Stomach (tissue), 9 donors: Measurements from ENCODE around the gene PCDH9. TPM values are rescaled to one million over a fixed set of nuclear protein-coding genes. Genes with fewer than 3 reads are reported as not detected.

Experiments
- DNase-seq, 2 donors: peaks; one replicate each; pipeline versions ENCODE4 v3.0.0 to v3.0.0-alpha.2; 2013 to 2019
- H3K27ac ChIP-seq, 5 donors: fragments of 200-600 bp in 4 of 5; sonication (generic) in 4 of 5; one replicate each; pipeline ENCODE4 v1.5.1; 2013 to 2019; ENCODE audit warnings: mild to moderate bottlenecking in 1 of 5, moderate library complexity in 1 of 5
- H3K27me3 ChIP-seq, 3 donors: fragments of 200-600 bp; sonication (generic); one replicate each; pipeline ENCODE4 v1.5.1; 2017 to 2019; ENCODE audit warnings: mixed run types in 1 of 3
- H3K36me3 ChIP-seq, 4 donors: fragments of 200-600 bp; sonication (generic); 1 replicate in 3 of 4; 2 replicates in 1 of 4; pipeline ENCODE4 v1.5.1; 2016 to 2019
- H3K4me1 ChIP-seq, 4 donors: fragments of 200-600 bp; sonication (generic); one replicate each; pipeline ENCODE4 v1.5.1; 2016 to 2019
- H3K4me3 ChIP-seq, 4 donors: fragments of 200-600 bp; sonication (generic) in 3 of 4; one replicate each; pipeline ENCODE4 v1.5.1; 2016 to 2019; ENCODE audit warnings: mild to moderate bottlenecking in 1 of 4
- H3K9me3 ChIP-seq, 4 donors: fragments of 200-600 bp; sonication (generic); one replicate each; pipeline ENCODE4 v1.5.1; 2016 to 2019
- CTCF ChIP-seq, 7 experiments: fragments of 450-650 bp in 4 of 7; fragments of 200-600 bp in 3 of 7; sonication (generic) in 3 of 7; IDR thresholded peaks; one replicate each; pipeline ENCODE4 v1.5.1; 2016 to 2019; ENCODE audit warnings: antibody characterized with exemption in 7 of 7, control low read depth in 2 of 7, mild to moderate bottlenecking in 1 of 7
- EP300 ChIP-seq: sonication (generic); formaldehyde crosslinking; IDR thresholded peaks from one replicate; pipeline ENCODE4 v1.6.1; 2017; ENCODE audit warnings: antibody characterized with exemption
- POLR2A ChIP-seq, 4 donors: fragments of 450-650 bp; IDR thresholded peaks; one replicate each; pipeline ENCODE4 v1.6.1; 2016; ENCODE audit warnings: antibody characterized with exemption in 4 of 4, control low read depth in 2 of 4, mild to moderate bottlenecking in 1 of 4, moderate library complexity in 1 of 4
- POLR2AphosphoS5 ChIP-seq, 3 donors: sonication (generic); formaldehyde crosslinking; IDR thresholded peaks; one replicate each; pipeline ENCODE4 v1.6.1; 2016; ENCODE audit warnings: antibody characterized with exemption in 3 of 3
- WGBS, 5 donors: extraction: QIAGEN DNeasy Blood & Tissue Kit in 3 of 5; methylation state at CpG; one replicate each; pipeline versions ENCODE4 v1.1.5 to v1.1.7; 2013 to 2018; 5-methylcytosine and 5-hydroxymethylcytosine counted together
- intact Hi-C: fragments of 100-400 bp; cut with DNase I; formaldehyde crosslinking; loops from one replicate; pipeline ENCODE4 v1.15.1; 2023; ENCODE audit warnings: low total_unique reads
- polyA plus RNA-seq, 3 donors: library from polyadenylated mRNA; stranded (reverse); fragments of 200-250 nt; gene quantifications; one replicate each; pipeline ENCODE4 v1.2.3, GENCODE V29; 2013
- total RNA-seq, 5 donors: library from RNA; depleted of rRNA; stranded (reverse); fragments of >200 nt; gene quantifications; one replicate each; pipeline versions ENCODE4 v1.1.0 to v1.2.3, GENCODE V29; 2014 to 2016
- donor health status: healthy with polysubstance abuse.
- donor health status: Bipolar disorder and iron deficiency.
- donor health status: healthy.

PCDH9 gene
- total and polyA plus RNA-seq, 8 donors, result 0.40 to 36.2 (median 3.7) TPM

GRCh38 chr13:66509175-66509574 is 721.0 kb downstream of the PCDH9 start:
- Histone ChIP-seq H3K27ac (no peak overlapping the region), H3K9me3 (no peaks in the 10 kb centered on the region), H3K36me3 (no peaks in the 10 kb centered on the region), H3K27me3 (no peaks in the 10 kb centered on the region), H3K4me3 (no peak overlapping the region), H3K4me1 (no peaks in the 10 kb centered on the region)
- TF ChIP-seq EP300 (no peak), CTCF (IDR thresholded peaks at IDR 0.05) (no peak), POLR2A (IDR thresholded peaks at IDR 0.05) (no peak), POLR2AphosphoS5 (IDR thresholded peaks at IDR 0.05) (no peak)
- intact Hi-C loops, result no loop called here
- DNase-seq, result no peak
- 28 to 74% (median 62%) methylated on average over 1 of the region's 1 CpG for WGBS, 5 donors

GRCh38 chr13:66508153-66508909 is 721.8 kb downstream of the PCDH9 start:
- Histone ChIP-seq H3K27ac (no peak overlapping the region), H3K36me3 (no peaks in the 10 kb centered on the region), H3K4me3 (no peak overlapping the region), H3K27me3 (no peaks in the 10 kb centered on the region), H3K4me1 (no peaks in the 10 kb centered on the region), H3K9me3 (no peaks in the 10 kb centered on the region)
- no peak for DNase-seq
- intact Hi-C loops, result no loop called here
- 75 to 100% (median 97%) methylated on average over 4 of the region's 4 CpGs for WGBS, 5 donors
- TF ChIP-seq EP300 (no peak), CTCF (IDR thresholded peaks at IDR 0.05) (no peak), POLR2AphosphoS5 (IDR thresholded peaks at IDR 0.05) (no peak), POLR2A (IDR thresholded peaks at IDR 0.05) (no peak)

- no peaks in the 10 kb centered on the region for H3K9me3 ChIP-seq
- WGBS, 5 donors, result 71 to 79% (median 77%) methylated on average over 2 of the region's 2 CpGs
- no peak overlapping the region for H3K4me3 ChIP-seq
- no peak for DNase-seq
- intact Hi-C loops, result no loop called here
- no peak overlapping the region for H3K27ac ChIP-seq
- TF ChIP-seq POLR2AphosphoS5 (IDR thresholded peaks at IDR 0.05) (no peak), CTCF (IDR thresholded peaks at IDR 0.05) (no peak), POLR2A (IDR thresholded peaks at IDR 0.05) (no peak), EP300 (no peak)
- no peaks in the 10 kb centered on the region for H3K36me3 ChIP-seq
- no peaks in the 10 kb centered on the region for H3K27me3 ChIP-seq
- no peaks in the 10 kb centered on the region for H3K4me1 ChIP-seq
Observed at GRCh38 chr13:66506979-66507378, 723.2 kb downstream of the PCDH9 start.

GRCh38 chr13:66506051-66506777 is 723.9 kb downstream of the PCDH9 start:
- peak in 1 of 2 donors; percentile 13 for DNase-seq
- no peaks in the 10 kb centered on the region for H3K9me3 ChIP-seq
- 81 to 91% (median 88%) methylated on average over 7 of the region's 7 CpGs for WGBS, 5 donors
- no peaks in the 10 kb centered on the region for H3K36me3 ChIP-seq
- H3K4me3 ChIP-seq, result no peak overlapping the region
- H3K4me1 ChIP-seq, result no peaks in the 10 kb centered on the region
- no peak overlapping the region for H3K27ac ChIP-seq
- intact Hi-C loops, result no loop called here
- no peaks in the 10 kb centered on the region for H3K27me3 ChIP-seq
- no peak for TF ChIP-seq CTCF (IDR thresholded peaks at IDR 0.05)
- no peak for TF ChIP-seq POLR2AphosphoS5 (IDR thresholded peaks at IDR 0.05)
- TF ChIP-seq EP300, result no peak
- no peak for TF ChIP-seq POLR2A (IDR thresholded peaks at IDR 0.05)
